ENCODE results near the gene RAP1GAP.
A peak's percentile ranks its signal among the peaks of the same experiment; 100 is the strongest.

The RAP1GAP gene

DNA sequence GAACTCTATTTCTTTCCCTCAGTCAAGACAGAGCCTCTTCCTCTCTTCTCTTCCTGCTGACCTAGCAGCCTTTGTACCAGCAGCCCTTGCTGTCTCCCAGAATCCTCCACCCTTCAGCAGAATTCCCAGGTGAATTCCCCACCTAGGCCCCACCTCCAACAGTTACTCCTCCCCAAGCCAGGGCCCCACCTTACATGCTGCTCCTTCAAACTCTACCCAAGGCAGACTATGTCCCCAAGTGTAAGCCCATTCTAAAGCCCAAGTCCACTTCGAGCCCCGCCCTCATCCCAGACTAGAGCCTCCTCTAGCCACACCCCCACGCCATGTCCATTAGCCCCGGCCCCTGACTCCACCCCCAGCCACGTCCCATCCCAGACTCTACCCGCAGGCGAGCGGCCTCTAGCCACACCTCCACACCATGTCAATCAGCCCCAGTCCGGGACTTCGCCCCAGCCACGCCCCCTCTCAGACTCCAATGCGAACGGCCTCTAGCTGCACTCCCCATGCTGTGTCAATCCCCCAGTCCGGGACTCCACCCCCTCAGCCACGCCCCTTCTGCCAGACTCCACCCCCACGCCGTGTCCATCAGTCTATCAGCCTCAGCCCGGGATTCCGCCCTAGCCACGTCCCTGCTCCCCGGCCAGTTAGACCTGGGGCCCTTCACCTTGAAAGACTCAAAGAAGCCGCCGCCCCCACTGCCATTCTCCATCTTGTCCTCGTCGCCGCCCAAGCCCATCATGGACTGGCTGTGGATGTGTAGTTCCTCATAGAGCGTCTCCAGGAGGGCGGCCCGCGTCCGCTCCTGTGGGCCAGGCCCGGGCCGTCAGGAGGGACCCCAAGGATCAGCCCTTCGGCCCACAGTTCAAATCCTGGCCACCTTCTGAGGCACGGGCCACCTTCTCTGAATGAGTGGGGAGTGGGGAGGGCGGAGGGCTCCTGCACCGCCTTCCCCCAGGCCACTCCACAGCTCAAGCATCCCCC is 61.3 kb downstream of the RAP1GAP start:
- peak; percentile 97 for DNase-seq
- Histone ChIP-seq H3K9me3 (no peaks in the 10 kb centered on the region), H3K36me3 (no peaks in the 10 kb centered on the region), H3K4me3 (ENCODE audit: low read depth, low read length) (no peak overlapping the region), H3K27me3 (no peaks in the 10 kb centered on the region), H3K4me1 (peaks cover 3% of the 10 kb centered on the region; the same call in 1 of the 2 replicates)
- TF ChIP-seq, protein P1, sequence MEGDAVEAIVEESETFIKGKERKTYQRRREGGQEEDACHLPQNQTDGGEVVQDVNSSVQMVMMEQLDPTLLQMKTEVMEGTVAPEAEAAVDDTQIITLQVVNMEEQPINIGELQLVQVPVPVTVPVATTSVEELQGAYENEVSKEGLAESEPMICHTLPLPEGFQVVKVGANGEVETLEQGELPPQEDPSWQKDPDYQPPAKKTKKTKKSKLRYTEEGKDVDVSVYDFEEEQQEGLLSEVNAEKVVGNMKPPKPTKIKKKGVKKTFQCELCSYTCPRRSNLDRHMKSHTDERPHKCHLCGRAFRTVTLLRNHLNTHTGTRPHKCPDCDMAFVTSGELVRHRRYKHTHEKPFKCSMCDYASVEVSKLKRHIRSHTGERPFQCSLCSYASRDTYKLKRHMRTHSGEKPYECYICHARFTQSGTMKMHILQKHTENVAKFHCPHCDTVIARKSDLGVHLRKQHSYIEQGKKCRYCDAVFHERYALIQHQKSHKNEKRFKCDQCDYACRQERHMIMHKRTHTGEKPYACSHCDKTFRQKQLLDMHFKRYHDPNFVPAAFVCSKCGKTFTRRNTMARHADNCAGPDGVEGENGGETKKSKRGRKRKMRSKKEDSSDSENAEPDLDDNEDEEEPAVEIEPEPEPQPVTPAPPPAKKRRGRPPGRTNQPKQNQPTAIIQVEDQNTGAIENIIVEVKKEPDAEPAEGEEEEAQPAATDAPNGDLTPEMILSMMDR (IDR thresholded peaks at IDR 0.05; ENCODE audit: low read depth, low read length): no peak

DNA sequence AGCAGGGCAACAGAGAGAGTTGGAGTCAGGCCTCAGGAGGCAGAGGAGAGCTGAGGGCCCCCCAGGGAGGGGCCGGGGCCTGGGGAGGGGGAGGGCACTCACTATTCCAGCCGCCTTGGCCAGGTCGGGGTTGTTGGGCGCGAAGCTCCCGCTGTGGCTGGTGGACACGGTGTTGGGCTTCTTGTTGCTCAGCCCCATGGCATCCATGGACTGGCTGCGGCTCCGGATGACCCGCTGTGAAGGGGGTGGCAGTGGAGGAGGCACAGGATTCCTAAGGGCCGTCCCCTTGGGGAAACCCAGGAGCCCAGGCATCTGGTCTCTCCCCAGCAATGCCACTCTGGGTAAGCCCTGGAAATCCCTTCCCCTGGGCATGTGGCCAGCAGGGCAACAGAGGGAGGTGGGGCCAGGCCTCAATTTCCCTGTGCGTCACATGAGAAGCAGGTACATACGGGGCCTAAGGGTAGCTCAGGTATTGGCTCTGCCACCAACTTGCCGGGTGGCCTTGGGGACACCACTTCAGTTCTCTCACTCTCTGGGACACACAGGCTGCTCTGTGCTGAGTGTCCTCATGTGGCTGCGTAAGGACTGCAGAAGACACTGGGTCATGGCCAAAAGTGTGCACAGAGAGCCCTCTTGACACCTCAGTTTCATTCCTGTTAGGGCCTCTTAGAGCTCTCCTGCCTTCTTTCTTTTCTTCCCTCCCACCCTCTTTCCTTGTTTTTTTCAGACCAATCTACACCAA is 63.0 kb downstream of the RAP1GAP start:
- Histone ChIP-seq H3K9me3 (no peaks in the 10 kb centered on the region), H3K36me3 (no peaks in the 10 kb centered on the region), H3K27me3 (no peaks in the 10 kb centered on the region), H3K4me1 (peaks cover 3% of the 10 kb centered on the region; the same call in 1 of the 2 replicates), H3K4me3 (ENCODE audit: low read depth, low read length) (no peak overlapping the region)
- TF ChIP-seq, protein P1 (IDR thresholded peaks at IDR 0.05; ENCODE audit: low read depth, low read length): no peak
- no peak for DNase-seq

DNA sequence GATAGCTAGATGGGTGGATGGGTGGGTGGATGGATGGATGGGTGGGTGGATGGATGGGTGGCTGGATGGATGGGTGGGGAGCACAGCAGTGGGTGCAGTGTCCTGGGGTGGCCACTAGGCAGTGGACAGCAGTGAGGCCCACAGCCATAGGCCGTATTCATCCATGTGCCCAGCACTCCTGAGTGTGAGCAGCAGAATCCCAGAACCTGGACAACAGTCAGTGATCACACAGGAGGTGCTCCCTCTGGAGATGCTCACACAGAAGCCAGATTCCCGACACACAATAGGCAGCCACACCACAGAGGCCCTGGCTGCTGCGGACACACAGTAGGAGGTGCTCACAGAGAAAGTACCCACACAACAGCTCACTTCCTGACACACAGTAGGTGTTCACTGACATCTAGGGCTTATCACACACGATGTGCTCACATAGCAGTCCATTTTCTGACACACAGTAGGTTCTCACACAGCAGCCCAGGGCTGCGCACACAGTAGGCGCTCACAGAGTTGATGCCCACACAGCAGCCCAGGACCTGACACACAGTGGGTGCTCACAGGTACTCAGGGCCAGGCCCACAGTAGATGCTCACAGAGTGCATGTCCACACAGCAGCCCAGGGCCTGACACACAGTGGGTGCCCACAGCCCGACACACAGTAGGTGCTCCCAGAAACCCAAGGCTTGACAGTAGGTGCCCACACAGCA is 64.0 kb downstream of the RAP1GAP start:
- Histone ChIP-seq H3K4me1 (peaks cover 3% of the 10 kb centered on the region; the same call in 1 of the 2 replicates), H3K4me3 (ENCODE audit: low read depth, low read length) (no peak overlapping the region), H3K36me3 (no peaks in the 10 kb centered on the region), H3K27me3 (no peaks in the 10 kb centered on the region), H3K9me3 (no peaks in the 10 kb centered on the region)
- no peak for DNase-seq
- TF ChIP-seq, protein P1 (IDR thresholded peaks at IDR 0.05; ENCODE audit: low read depth, low read length): no peak

DNA sequence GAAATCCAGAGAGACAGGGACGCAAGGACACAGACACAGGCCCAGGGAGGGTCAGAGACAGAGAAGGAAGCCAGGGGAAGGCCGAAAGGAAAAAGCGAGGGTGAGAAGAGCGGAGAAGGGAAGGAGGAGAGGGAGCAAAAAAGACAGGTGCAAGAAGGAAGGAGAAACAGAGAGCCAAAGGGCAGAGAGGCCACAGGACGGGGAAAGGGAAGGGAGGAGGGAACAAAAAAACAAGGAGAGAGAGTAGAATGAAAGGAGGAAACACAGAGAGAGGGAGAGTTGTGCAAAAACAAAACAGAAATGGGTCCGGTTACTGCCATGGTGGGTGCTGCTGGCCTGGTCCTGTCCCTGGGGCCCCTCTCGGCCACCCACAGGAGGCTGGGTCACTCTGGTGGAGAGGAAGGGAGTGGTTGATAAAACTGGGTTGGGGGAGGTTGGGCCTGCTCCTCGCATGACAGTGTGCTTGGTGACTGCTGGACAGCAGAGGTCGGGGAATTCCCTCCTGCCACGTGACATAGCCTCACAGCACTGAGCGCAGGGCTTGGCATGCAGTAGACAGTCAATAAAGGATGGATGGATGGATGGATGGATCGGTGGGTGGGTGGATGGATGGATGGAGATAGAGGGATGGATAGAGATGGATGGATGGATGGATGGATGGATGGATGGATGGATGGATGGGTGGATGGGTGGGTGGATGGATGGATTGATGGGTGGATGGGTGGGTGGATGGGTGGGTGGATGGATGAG is 64.8 kb downstream of the RAP1GAP start:
- Histone ChIP-seq H3K36me3 (no peaks in the 10 kb centered on the region), H3K4me1 (peaks cover 3% of the 10 kb centered on the region; the same call in 1 of the 2 replicates), H3K27me3 (no peaks in the 10 kb centered on the region), H3K9me3 (no peaks in the 10 kb centered on the region), H3K4me3 (ENCODE audit: low read depth, low read length) (no peak overlapping the region)
- DNase-seq: no peak
- TF ChIP-seq, protein P1 (IDR thresholded peaks at IDR 0.05; ENCODE audit: low read depth, low read length): no peak

DNA sequence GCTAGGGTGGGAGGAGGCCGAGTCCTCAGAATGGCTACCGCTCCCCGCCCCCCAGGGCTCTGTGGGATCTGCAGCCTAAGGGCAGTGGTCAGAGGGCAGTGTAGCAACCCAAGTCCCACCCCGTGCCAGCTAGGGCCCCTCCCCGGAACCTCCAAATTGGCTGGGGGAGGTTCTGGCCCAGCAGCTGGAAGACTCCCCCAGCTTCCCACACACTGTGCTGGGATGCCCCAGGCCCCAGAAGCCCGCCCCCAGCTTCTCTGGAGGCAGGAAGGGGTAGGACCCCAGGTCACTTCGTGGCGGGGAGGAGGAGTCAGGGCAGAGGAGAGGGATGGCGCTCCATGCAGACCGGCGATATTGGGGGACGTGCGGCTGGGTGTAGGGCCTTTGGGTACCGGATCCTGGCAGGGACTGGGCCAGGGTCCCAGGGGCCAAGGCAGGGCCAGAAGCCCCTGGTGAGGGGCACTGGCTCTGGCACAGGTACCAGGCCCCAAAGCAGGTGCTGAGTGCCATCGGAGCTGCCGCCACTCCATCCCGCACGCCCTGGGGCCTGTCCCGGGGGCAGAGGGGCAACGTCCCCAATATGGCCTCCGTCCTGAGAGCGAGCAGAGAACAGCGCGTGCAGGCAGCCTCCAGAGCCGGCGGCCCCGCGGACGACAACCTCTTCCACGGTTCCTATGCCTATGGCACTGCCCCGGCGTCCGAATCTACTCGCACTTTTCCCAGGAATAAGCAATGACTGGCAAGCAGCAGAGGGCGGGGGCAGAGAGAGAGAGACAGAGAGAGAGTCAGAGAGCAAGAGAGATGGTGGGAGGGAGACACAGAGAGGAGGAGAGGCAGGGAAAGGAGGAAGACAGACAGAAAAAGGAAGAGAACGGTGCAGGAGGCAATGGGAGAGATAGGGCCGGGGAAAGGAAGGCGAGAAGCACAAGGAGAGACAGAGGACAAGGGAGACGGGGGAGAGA is 65.7 kb downstream of the RAP1GAP start:
- TF ChIP-seq, protein P1 (IDR thresholded peaks at IDR 0.05; ENCODE audit: low read depth, low read length): no peak
- Histone ChIP-seq H3K4me3 (ENCODE audit: low read depth, low read length) (no peak overlapping the region), H3K27me3 (no peaks in the 10 kb centered on the region), H3K4me1 (peaks cover 3% of the 10 kb centered on the region; the same call in 1 of the 2 replicates), H3K36me3 (no peaks in the 10 kb centered on the region), H3K9me3 (no peaks in the 10 kb centered on the region)
- DNase-seq: no peak
